GM18858 (cell line): Measurements from ENCODE around the gene GNG13.

Experiments used
- ATAC-seq: cut with Tn5 transposase; IDR thresholded peaks from one replicate; pipeline ENCODE4 v1.9.1; 2021; ENCODE audit not compliant: unreplicated experiment

The GNG13 gene

GRCh38 chr16:795580-796229 is 4.8 kb downstream of the GNG13 start:
- no peak for ATAC-seq

- no peak for ATAC-seq
Measured at GRCh38 chr16:794853-795466, 5.6 kb downstream of the GNG13 start.

- no peak for ATAC-seq
Measured at GRCh38 chr16:794091-794822, 6.3 kb downstream of the GNG13 start.

- ATAC-seq: no peak
Measured at GRCh38 chr16:793414-793813, 7.1 kb downstream of the GNG13 start.

- no peak for ATAC-seq
Measured at GRCh38 chr16:792221-792995, 8.1 kb downstream of the GNG13 start.

- ATAC-seq: no peak
Measured at GRCh38 chr16:791131-791530, 9.4 kb downstream of the GNG13 start.

GRCh38 chr16:790086-790485 is 10.4 kb downstream of the GNG13 start:
- no peak for ATAC-seq

- ATAC-seq: no peak
Measured at GRCh38 chr16:789191-789850, 11.2 kb downstream of the GNG13 start.

GRCh38 chr16:788399-789126 is 12.0 kb downstream of the GNG13 start, which contains the start of gene CHTF18:
CHTF18 (plus strand) TSS chr16:788620; CDS start chr16:788685, 65 bp downstream.
- peak; percentile 53 for ATAC-seq

GRCh38 chr16:787978-788398 is 12.5 kb downstream of the GNG13 start, which contains the start of gene RPUSD1:
RPUSD1 (minus strand) TSS chr16:788381; CDS start chr16:787737, 644 bp downstream.
- no peak for ATAC-seq

- no peak for ATAC-seq
Measured at GRCh38 chr16:787321-787966, 13.1 kb downstream of the GNG13 start.

GRCh38 chr16:785563-786535 is 14.7 kb downstream of the GNG13 start:
- no peak for ATAC-seq

GRCh38 chr16:784431-784830 is 16.1 kb downstream of the GNG13 start:
- no peak for ATAC-seq

- no peak for ATAC-seq
Measured at GRCh38 chr16:783404-784161, 17.0 kb downstream of the GNG13 start.

- no peak for ATAC-seq
Measured at GRCh38 chr16:782766-783403, 17.6 kb downstream of the GNG13 start.

GRCh38 chr16:782258-782657 is 18.3 kb downstream of the GNG13 start:
- ATAC-seq: no peak

GRCh38 chr16:781346-782010 is 19.1 kb downstream of the GNG13 start:
- ATAC-seq: no peak
